Testis (tissue), 3 donors: ENCODE data around the gene TUT4. TPM values are rescaled to one million over a fixed set of nuclear protein-coding genes. Genes with fewer than 3 reads are reported as not detected.

Experiments used
- DNase-seq: peaks from one replicate; pipeline ENCODE4 v3.0.0-alpha.2; 2019
- H3K27ac ChIP-seq, 2 donors: fragments of 200-600 bp; sonication (generic); one replicate each; pipeline ENCODE4 v1.5.1; 2019
- H3K27me3 ChIP-seq: fragments of 200-600 bp; sonication (generic); one replicate; pipeline ENCODE4 v1.5.1; 2019
- H3K36me3 ChIP-seq: fragments of 200-600 bp; sonication (generic); one replicate; pipeline ENCODE4 v1.5.1; 2017; ENCODE audit warnings: low read depth; ENCODE audit errors: missing control alignments
- H3K4me1 ChIP-seq: fragments of 200-600 bp; sonication (generic); one replicate; pipeline ENCODE4 v1.5.1; 2019
- H3K4me3 ChIP-seq, 2 donors: fragments of 200-600 bp; sonication (generic); one replicate each; pipeline ENCODE4 v1.5.1; 2017 to 2019
- H3K9me3 ChIP-seq: fragments of 200-600 bp; sonication (generic); one replicate; pipeline ENCODE4 v1.5.1; 2017
- POLR2A ChIP-seq: fragments of 450-650 bp; IDR thresholded peaks from one replicate; pipeline ENCODE4 v1.6.1; 2017; ENCODE audit warnings: antibody characterized with exemption, mild to moderate bottlenecking, moderate library complexity
- WGBS, 2 donors: methylation state at CpG; one replicate each; pipeline ENCODE4 v1.1.5; 2018; 5-methylcytosine and 5-hydroxymethylcytosine counted together
- intact Hi-C: fragments of 100-400 bp; cut with DNase I; formaldehyde crosslinking; loops from one replicate; pipeline ENCODE4 v1.15.1; 2023; ENCODE audit warnings: low total_unique reads
- polyA plus RNA-seq: library from polyadenylated mRNA; stranded (reverse); fragments of 350-450 nt; fragmentation: Illumina TruSeq; extraction: RNeasy Lipid Tissue Mini Kit (QIAGEN cat#74804); gene quantifications from one replicate; pipeline ENCODE4 v1.2.3, GENCODE V29; 2014; ENCODE audit warnings: low read depth, low replicate concordance; ENCODE audit not compliant: insufficient read depth
- total RNA-seq, 2 donors: library from RNA; depleted of rRNA; stranded (reverse); fragments of >200 nt; gene quantifications; one replicate each; pipeline ENCODE4 v1.2.3, GENCODE V29; 2016
- TF ChIP-seq, protein P1 (sequence below), 3 experiments: fragments of 450-650 bp in 2 of 3; fragments of 200-600 bp in 1 of 3; sonication (generic) in 1 of 3; IDR thresholded peaks; one replicate each; pipeline ENCODE4 v1.5.1; 2016 to 2019; ENCODE audit warnings: antibody characterized with exemption in 3 of 3, mild to moderate bottlenecking in 2 of 3, moderate library complexity in 1 of 3

Gene TUT4
- total and polyA plus RNA-seq, 3 donors from 2014 or later, result 63.3 to 146 (median 136) TPM

DNA sequence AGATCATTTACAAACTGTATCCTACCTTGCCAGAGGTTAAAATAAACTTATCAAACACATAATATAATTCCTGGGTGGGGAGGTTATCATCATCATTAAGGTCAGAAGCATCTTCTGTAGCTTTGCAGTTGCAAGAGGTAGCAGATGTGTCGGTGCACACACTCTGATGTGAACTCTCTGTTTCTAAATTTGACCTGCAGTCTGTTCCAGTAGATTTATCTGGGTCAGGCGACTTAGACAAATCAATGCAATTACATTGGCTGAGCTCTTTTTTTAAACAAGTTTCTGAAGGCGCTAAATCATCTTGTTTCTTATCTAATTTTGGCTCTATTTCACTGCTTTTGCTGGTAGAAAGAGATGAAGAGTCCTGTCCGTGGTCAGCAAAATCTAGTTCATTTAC is 78.1 kb downstream of the TUT4 start:
- Histone ChIP-seq H3K4me3 (no peak overlapping the region), H3K4me1 (no peaks in the 10 kb centered on the region), H3K36me3 (no peaks in the 10 kb centered on the region), H3K27ac (no peak overlapping the region), H3K27me3 (no peaks in the 10 kb centered on the region), H3K9me3 (no peaks in the 10 kb centered on the region)
- no peak for TF ChIP-seq POLR2A
- TF ChIP-seq, protein P1, sequence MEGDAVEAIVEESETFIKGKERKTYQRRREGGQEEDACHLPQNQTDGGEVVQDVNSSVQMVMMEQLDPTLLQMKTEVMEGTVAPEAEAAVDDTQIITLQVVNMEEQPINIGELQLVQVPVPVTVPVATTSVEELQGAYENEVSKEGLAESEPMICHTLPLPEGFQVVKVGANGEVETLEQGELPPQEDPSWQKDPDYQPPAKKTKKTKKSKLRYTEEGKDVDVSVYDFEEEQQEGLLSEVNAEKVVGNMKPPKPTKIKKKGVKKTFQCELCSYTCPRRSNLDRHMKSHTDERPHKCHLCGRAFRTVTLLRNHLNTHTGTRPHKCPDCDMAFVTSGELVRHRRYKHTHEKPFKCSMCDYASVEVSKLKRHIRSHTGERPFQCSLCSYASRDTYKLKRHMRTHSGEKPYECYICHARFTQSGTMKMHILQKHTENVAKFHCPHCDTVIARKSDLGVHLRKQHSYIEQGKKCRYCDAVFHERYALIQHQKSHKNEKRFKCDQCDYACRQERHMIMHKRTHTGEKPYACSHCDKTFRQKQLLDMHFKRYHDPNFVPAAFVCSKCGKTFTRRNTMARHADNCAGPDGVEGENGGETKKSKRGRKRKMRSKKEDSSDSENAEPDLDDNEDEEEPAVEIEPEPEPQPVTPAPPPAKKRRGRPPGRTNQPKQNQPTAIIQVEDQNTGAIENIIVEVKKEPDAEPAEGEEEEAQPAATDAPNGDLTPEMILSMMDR (IDR thresholded peaks at IDR 0.05), result no peak
- intact Hi-C loops, result no loop called here
- WGBS, 2 donors, result 68 to 85% methylated on average over 4 of the region's 4 CpGs
- DNase-seq, result no peak

DNA sequence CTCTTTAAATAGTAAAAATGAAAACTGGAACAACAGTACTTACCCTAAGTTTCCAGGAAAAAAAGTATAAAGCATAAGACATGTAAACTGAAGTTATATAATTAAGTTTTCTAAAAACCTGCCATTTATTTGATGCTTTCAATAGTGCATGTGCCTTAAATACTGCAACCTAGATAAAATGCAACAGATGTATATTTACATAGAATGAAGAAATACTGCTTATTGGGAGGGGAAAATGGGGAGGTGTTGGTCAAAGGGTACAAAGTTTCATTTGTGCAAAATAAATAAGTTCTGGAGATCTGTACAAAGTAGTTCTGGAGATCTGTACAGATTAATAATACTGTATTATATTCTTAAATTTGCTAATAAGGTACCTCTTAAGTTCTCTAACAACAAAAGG is 79.9 kb downstream of the TUT4 start:
- H3K4me3 ChIP-seq, result no peak overlapping the region
- no peak for DNase-seq
- no peaks in the 10 kb centered on the region for H3K27me3 ChIP-seq
- H3K27ac ChIP-seq, result no peak overlapping the region
- H3K9me3 ChIP-seq, result no peaks in the 10 kb centered on the region
- intact Hi-C loops, result no loop called here
- H3K36me3 ChIP-seq, result no peaks in the 10 kb centered on the region
- TF ChIP-seq, protein P1 (IDR thresholded peaks at IDR 0.05), result no peak
- no peak for TF ChIP-seq POLR2A
- H3K4me1 ChIP-seq, result no peaks in the 10 kb centered on the region

DNA sequence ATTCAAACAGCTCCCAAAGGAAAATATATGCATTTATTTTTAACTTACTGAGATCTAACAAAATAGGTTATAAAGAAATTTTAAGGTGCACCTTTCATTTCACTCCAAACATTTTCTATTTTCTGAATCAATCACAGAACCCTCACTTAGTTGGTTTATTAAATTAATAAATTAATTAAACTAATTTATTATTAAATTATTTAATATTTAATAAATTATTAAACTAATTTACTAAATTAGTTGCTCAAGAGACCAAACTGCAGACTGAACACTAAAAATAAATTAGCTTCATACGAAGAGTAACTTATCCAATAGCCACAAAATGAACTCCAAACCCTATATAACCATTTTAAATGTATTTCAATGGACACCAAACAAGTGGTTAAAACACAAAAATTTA is 80.5 kb downstream of the TUT4 start:
- H3K27ac ChIP-seq, result no peak overlapping the region
- WGBS, 2 donors, result 87 to 93% methylated on average over 1 of the region's 1 CpG

DNA sequence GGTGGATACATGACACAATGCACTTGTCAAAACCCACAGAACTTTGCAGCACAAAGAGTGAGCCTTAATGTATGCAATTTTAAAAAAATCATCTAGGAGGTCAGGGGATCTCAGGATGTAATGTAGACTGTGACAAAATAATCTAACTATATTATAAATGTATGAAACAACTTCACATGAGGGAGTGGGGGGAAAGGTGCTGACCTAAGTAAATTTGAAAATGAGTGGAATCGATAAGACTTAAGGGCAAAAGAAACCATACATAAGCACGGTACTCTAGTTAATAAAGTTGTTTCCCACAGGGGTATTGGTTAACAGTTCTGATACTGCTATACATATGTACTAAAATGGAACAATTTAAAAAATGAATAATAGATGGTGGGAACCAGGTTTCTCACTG is 83.8 kb downstream of the TUT4 start:
- no peaks in the 10 kb centered on the region for H3K9me3 ChIP-seq
- 98 to 99% methylated on average over 2 of the region's 2 CpGs for WGBS, 2 donors
- intact Hi-C loops, result no loop called here

More for the DNA sequence above, 80.5 kb downstream of the TUT4 start:
- Histone ChIP-seq H3K36me3 (no peaks in the 10 kb centered on the region), H3K9me3 (no peaks in the 10 kb centered on the region), H3K4me3 (no peak overlapping the region), H3K4me1 (no peaks in the 10 kb centered on the region), H3K27me3 (no peaks in the 10 kb centered on the region)
- TF ChIP-seq, protein P1 (IDR thresholded peaks at IDR 0.05), result no peak
- TF ChIP-seq POLR2A, result no peak
- no peak for DNase-seq
- intact Hi-C loops, result no loop called here

DNA sequence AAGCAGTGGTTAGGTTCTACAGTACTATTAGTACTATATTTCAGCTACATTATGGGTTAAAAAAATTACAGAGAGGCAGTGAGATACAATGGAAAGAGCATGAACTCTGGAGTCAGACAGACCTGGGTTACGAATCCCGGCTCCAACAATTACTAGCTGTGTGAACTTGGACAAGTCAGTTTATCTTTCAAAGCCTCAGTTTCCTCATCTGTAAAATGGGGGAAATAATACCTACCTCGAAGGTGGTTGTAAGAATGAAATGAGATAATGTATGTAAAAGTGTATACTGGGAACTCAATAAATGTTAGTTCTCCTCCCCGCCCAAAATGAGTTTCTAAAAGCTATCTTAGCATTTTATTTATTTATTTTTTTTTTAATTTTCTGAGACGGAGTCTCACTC is 89.0 kb downstream of the TUT4 start:
- no peak overlapping the region for H3K27ac ChIP-seq
- 91 to 94% methylated on average over 5 of the region's 5 CpGs for WGBS, 2 donors
- no peak for DNase-seq
- no peak overlapping the region for H3K4me3 ChIP-seq
- H3K36me3 ChIP-seq, result no peaks in the 10 kb centered on the region
- H3K9me3 ChIP-seq, result no peaks in the 10 kb centered on the region
- TF ChIP-seq POLR2A, result no peak
- H3K27me3 ChIP-seq, result no peaks in the 10 kb centered on the region
- intact Hi-C loops, result no loop called here
- H3K4me1 ChIP-seq, result no peaks in the 10 kb centered on the region

More for the DNA sequence above, 83.8 kb downstream of the TUT4 start:
- H3K27me3 ChIP-seq, result no peaks in the 10 kb centered on the region
- no peak overlapping the region for H3K27ac ChIP-seq
- TF ChIP-seq, protein P1 (IDR thresholded peaks at IDR 0.05), result no peak
- TF ChIP-seq POLR2A, result no peak
- no peaks in the 10 kb centered on the region for H3K4me1 ChIP-seq
- no peak overlapping the region for H3K4me3 ChIP-seq
- no peaks in the 10 kb centered on the region for H3K36me3 ChIP-seq
- no peak for DNase-seq
